Loucy (cell line): ENCODE results near the gene GASK1A.
"Not testable (repeated sequence)": the region's sequence is repeated elsewhere in the genome, so short reads cannot be mapped to it uniquely, and the experiment has no call there.

Source experiments
- H2AFZ ChIP-seq: fragments of 200-600 bp; sonication (generic); 2 replicates; pipeline ENCODE4 v1.6.0; 2016; ENCODE audit warnings: antibody characterized with exemption, mild to moderate bottlenecking, low read length, moderate library complexity
- H3F3A ChIP-seq: fragments of 200-600 bp; 2 replicates; pipeline ENCODE4 v1.6.0; 2016; ENCODE audit warnings: antibody characterized with exemption, low read depth, mild to moderate bottlenecking
- H3K27me3 ChIP-seq: fragments of 200-600 bp; sonication (generic); 2 replicates; pipeline ENCODE4 v1.6.1; 2014; ENCODE audit warnings: low read length, mild to moderate bottlenecking; ENCODE audit not compliant: insufficient read depth, poor library complexity, severe bottlenecking
- H3K36me3 ChIP-seq: fragments of 200-600 bp; sonication (generic); 2 replicates; pipeline ENCODE4 v1.6.1; 2016; ENCODE audit warnings: low read length; ENCODE audit not compliant: insufficient read depth
- H3K4me1 ChIP-seq: fragments of 200-600 bp; sonication (generic); 2 replicates; pipeline ENCODE4 v1.5.1; 2014; ENCODE audit warnings: low read length, mild to moderate bottlenecking; ENCODE audit not compliant: insufficient read depth, poor library complexity, severe bottlenecking
- H3K4me2 ChIP-seq: fragments of 200-600 bp; sonication (generic); 2 replicates; pipeline ENCODE4 v1.6.0; 2014; ENCODE audit warnings: antibody characterized with exemption, low read length, low read depth, mild to moderate bottlenecking; ENCODE audit not compliant: poor library complexity, severe bottlenecking
- H3K4me3 ChIP-seq: fragments of 200-600 bp; sonication (generic); 2 replicates; pipeline ENCODE4 v1.5.1; 2014; ENCODE audit warnings: low read length, mild to moderate bottlenecking, mixed read lengths; ENCODE audit not compliant: poor library complexity, severe bottlenecking
- H3K79me2 ChIP-seq: fragments of 200-600 bp; sonication (generic); 2 replicates; pipeline ENCODE4 v1.6.1; 2014; ENCODE audit warnings: low read length; ENCODE audit not compliant: insufficient read depth
- H3K9ac ChIP-seq: fragments of 200-600 bp; sonication (generic); 2 replicates; pipeline ENCODE4 v1.6.0; 2014; ENCODE audit warnings: mild to moderate bottlenecking, low read depth, low read length, moderate library complexity; ENCODE audit not compliant: poor library complexity, severe bottlenecking
- H3K9me2 ChIP-seq: fragments of 200-600 bp; sonication (generic); replicated peaks from 2 replicates; pipeline ENCODE4 v1.6.1; 2016; ENCODE audit warnings: low read depth, low read length, mixed read lengths
- H3K9me3 ChIP-seq: fragments of 200-600 bp; sonication (generic); 2 replicates; pipeline ENCODE4 v1.6.1; 2014; ENCODE audit warnings: mild to moderate bottlenecking, antibody characterized with exemption, low read length, low read depth; ENCODE audit not compliant: insufficient read depth
- H4K20me1 ChIP-seq: fragments of 200-600 bp; sonication (generic); 2 replicates; pipeline ENCODE4 v1.6.0; 2014; ENCODE audit warnings: antibody characterized with exemption, low read length, mild to moderate bottlenecking; ENCODE audit not compliant: insufficient read depth, poor library complexity, severe bottlenecking
- EZH2phosphoT487 ChIP-seq: fragments of 200-600 bp; IDR thresholded peaks from 2 replicates; pipeline ENCODE4 v1.6.1; 2018; ENCODE audit warnings: antibody characterized with exemption, mild to moderate bottlenecking, moderate library complexity, borderline replicate concordance
- TF ChIP-seq, protein P1 (sequence below): fragments of 200-600 bp; sonication (generic); conservative IDR thresholded peaks from 2 replicates; pipeline ENCODE4 v1.5.1; 2014; ENCODE audit warnings: mild to moderate bottlenecking, antibody characterized with exemption, low read length

The GASK1A gene

GRCh38 chr3:43062040-43062563 is 83.0 kb downstream of the GASK1A start:
- no peaks in the 10 kb centered on the region for H3K36me3 ChIP-seq
- peaks cover 10% of the 10 kb centered on the region for H3K4me1 ChIP-seq
- no peaks in the 10 kb centered on the region for H3K9me3 ChIP-seq
- H3F3A ChIP-seq = no peaks in the 10 kb centered on the region
- H3K9me2 ChIP-seq = no peaks in the 10 kb centered on the region
- H2AFZ ChIP-seq = no peak overlapping the region
- TF ChIP-seq EZH2phosphoT487 = no peak
- TF ChIP-seq, protein P1, sequence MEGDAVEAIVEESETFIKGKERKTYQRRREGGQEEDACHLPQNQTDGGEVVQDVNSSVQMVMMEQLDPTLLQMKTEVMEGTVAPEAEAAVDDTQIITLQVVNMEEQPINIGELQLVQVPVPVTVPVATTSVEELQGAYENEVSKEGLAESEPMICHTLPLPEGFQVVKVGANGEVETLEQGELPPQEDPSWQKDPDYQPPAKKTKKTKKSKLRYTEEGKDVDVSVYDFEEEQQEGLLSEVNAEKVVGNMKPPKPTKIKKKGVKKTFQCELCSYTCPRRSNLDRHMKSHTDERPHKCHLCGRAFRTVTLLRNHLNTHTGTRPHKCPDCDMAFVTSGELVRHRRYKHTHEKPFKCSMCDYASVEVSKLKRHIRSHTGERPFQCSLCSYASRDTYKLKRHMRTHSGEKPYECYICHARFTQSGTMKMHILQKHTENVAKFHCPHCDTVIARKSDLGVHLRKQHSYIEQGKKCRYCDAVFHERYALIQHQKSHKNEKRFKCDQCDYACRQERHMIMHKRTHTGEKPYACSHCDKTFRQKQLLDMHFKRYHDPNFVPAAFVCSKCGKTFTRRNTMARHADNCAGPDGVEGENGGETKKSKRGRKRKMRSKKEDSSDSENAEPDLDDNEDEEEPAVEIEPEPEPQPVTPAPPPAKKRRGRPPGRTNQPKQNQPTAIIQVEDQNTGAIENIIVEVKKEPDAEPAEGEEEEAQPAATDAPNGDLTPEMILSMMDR = no peak
- H3K4me2 ChIP-seq = no peak overlapping the region
- H3K9ac ChIP-seq = no peak overlapping the region
- H3K4me3 ChIP-seq = no peak overlapping the region
- H3K79me2 ChIP-seq = no peaks in the 10 kb centered on the region
- H4K20me1 ChIP-seq = no peaks in the 10 kb centered on the region
- no peaks in the 10 kb centered on the region for H3K27me3 ChIP-seq

GRCh38 chr3:43062564-43063040 is 83.5 kb downstream of the GASK1A start:
- Histone ChIP-seq H3F3A (no peaks in the 10 kb centered on the region), H4K20me1 (no peaks in the 10 kb centered on the region), H3K9me3 (no peaks in the 10 kb centered on the region), H3K36me3 (no peaks in the 10 kb centered on the region), H3K9me2 (no peaks in the 10 kb centered on the region), H3K4me1 (peaks cover 10% of the 10 kb centered on the region), H3K79me2 (no peaks in the 10 kb centered on the region), H3K9ac (no peak overlapping the region), H3K4me2 (no peak overlapping the region), H3K4me3 (no peak overlapping the region), H2AFZ (no peak overlapping the region; the same call in 1 of the 2 replicates), H3K27me3 (no peaks in the 10 kb centered on the region)
- TF ChIP-seq EZH2phosphoT487 = no peak
- TF ChIP-seq, protein P1 = no peak

- Histone ChIP-seq H3K9me2 (no peaks in the 10 kb centered on the region), H3K4me2 (no peak overlapping the region), H2AFZ (no peak overlapping the region; the same call in 1 of the 2 replicates), H4K20me1 (no peaks in the 10 kb centered on the region), H3K9ac (no peak overlapping the region), H3K79me2 (no peaks in the 10 kb centered on the region), H3K4me3 (no peak overlapping the region), H3K36me3 (no peaks in the 10 kb centered on the region), H3K4me1 (peaks cover 10% of the 10 kb centered on the region), H3K9me3 (no peaks in the 10 kb centered on the region), H3K27me3 (no peaks in the 10 kb centered on the region), H3F3A (no peaks in the 10 kb centered on the region)
- no peak for TF ChIP-seq EZH2phosphoT487
- TF ChIP-seq, protein P1 = no peak
Measured at GRCh38 chr3:43063114-43063513, 84.0 kb downstream of the GASK1A start.

GRCh38 chr3:43070670-43071069 is 91.6 kb downstream of the GASK1A start:
- not testable (repeated sequence) for H3K4me3 ChIP-seq, H3K9me3 ChIP-seq, H2AFZ ChIP-seq, H3K27me3 ChIP-seq, H3K4me2 ChIP-seq, H3K4me1 ChIP-seq, H3K36me3 ChIP-seq, H3F3A ChIP-seq, H4K20me1 ChIP-seq, H3K9me2 ChIP-seq, H3K9ac ChIP-seq, H3K79me2 ChIP-seq
